ENCODE results near the gene KERA. TPM values are rescaled to one million over a fixed set of nuclear protein-coding genes. Genes with fewer than 3 reads are reported as not detected.

The KERA gene
- polyA plus RNA-seq, 3 donors, result not detected

DNA sequence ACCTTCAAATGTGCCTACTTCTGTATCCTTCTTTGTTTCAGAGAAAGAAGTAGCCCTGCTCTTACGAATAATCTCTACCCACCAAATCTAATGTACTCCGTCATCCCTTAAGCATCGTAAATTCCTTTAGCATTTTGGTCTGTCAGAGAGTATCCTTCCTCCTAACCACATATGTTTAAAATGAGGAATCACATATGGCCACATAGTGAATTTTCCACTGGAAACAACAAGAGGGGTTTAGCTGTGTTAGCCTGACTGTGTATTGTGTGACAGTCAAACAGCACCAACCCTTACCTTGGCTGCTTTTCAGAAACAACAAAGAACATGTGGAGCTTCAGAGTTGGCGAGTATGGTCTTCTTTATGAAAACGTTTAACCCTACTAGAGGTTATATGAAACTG, 48.0 kb upstream of the KERA start:
- H3K4me1 Mint-ChIP-seq, result peaks cover 3% of the 10 kb centered on the region
- no peaks in the 10 kb centered on the region for H3K9me3 Mint-ChIP-seq
- intact Hi-C loops (cut with micrococcal nuclease), result no loop called here
- Histone ChIP-seq H3K4me1 (ENCODE audit: control insufficient read depth in 1 of 2, insufficient read depth in 2 of 2, low read length in 2 of 2) (no peaks in the 10 kb centered on the region), H3K9ac (ENCODE audit: insufficient read depth, low read length, poor library complexity, severe bottlenecking) (no peak overlapping the region), H2AFZ (ENCODE audit: insufficient read depth, low read depth, low read length, poor library complexity, severe bottlenecking) (no peak overlapping the region), H3K79me2 (ENCODE audit: insufficient read depth, low read length) (no peaks in the 10 kb centered on the region), H4K20me1 (ENCODE audit: insufficient read depth, low read length) (no peaks in the 10 kb centered on the region), H3K9me3 (replicated peaks in 1 of 2; ENCODE audit: control insufficient read depth in 1 of 2, insufficient read depth in 1 of 2, low read length in 2 of 2) (no peaks in the 10 kb centered on the region), H3K27ac (ENCODE audit: low read depth in 1 of 2, low read length in 2 of 2) (no peak overlapping the region), H3K4me3 (replicated peaks in 1 of 3; ENCODE audit: low read depth in 2 of 3, low read length in 3 of 3) (no peak overlapping the region), H3K27me3 (ENCODE audit: control insufficient read depth in 2 of 2, insufficient read depth in 2 of 2, low read length in 2 of 2) (no peaks in the 10 kb centered on the region), H3K4me2 (replicated peaks; ENCODE audit: extremely low read depth, low read length, poor library complexity, severe bottlenecking) (no peak overlapping the region), H3K36me3 (replicated peaks in 1 of 2; ENCODE audit: control insufficient read depth in 1 of 2, insufficient read depth in 2 of 2, low read length in 2 of 2) (no peaks in the 10 kb centered on the region)
- H3K36me3 Mint-ChIP-seq, result no peaks in the 10 kb centered on the region
- no CpG with 5 or more reads among the region's 5 CpGs for WGBS (ENCODE audit: insufficient coverage)
- TF ChIP-seq, protein P1, sequence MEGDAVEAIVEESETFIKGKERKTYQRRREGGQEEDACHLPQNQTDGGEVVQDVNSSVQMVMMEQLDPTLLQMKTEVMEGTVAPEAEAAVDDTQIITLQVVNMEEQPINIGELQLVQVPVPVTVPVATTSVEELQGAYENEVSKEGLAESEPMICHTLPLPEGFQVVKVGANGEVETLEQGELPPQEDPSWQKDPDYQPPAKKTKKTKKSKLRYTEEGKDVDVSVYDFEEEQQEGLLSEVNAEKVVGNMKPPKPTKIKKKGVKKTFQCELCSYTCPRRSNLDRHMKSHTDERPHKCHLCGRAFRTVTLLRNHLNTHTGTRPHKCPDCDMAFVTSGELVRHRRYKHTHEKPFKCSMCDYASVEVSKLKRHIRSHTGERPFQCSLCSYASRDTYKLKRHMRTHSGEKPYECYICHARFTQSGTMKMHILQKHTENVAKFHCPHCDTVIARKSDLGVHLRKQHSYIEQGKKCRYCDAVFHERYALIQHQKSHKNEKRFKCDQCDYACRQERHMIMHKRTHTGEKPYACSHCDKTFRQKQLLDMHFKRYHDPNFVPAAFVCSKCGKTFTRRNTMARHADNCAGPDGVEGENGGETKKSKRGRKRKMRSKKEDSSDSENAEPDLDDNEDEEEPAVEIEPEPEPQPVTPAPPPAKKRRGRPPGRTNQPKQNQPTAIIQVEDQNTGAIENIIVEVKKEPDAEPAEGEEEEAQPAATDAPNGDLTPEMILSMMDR (IDR thresholded peaks at IDR 0.05), result no peak
- H3K27me3 Mint-ChIP-seq (ENCODE audit: low read depth in 3 of 3), result peaks cover 0 to 3% (median 0%) of the 10 kb centered on the region in 3 donors
- no peak overlapping the region for H3K27ac Mint-ChIP-seq
- H3K4me3 Mint-ChIP-seq, result no peak overlapping the region
- DNase-seq, result no peak

DNA sequence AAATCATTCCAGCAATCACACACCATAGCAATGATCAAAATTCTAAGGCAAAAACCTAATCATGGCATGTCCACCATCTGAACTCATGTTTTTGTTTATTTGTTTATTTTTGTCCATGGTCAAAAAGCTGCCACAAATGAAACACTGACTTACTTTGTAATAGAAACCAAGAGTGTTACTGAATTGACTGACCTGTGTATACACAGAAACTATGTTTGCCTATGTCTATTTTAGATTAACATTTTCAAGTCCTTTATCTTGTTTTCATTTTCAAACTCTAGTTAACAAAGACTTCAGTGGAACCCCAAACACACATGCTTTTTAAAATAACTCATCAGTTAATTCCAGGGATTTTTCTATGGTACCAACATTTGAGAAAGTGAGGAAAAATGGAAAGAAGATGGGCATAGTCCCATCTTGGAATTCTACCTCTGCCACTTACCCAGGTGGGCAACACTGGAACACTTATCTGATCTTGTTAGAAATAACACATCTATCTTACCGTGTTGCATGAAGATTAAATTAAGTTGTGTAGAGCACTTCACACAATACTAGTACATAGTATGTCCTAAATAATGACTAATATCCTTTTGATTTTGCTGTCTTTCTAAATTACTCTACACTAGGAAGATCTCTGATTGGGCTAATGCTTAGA, 47.1 kb upstream of the KERA start:
- H3K79me2 ChIP-seq (ENCODE audit: insufficient read depth, low read length), result no peaks in the 10 kb centered on the region
- H2AFZ ChIP-seq (ENCODE audit: insufficient read depth, low read depth, low read length, poor library complexity, severe bottlenecking), result no peak overlapping the region
- H3K9me3 Mint-ChIP-seq, result no peaks in the 10 kb centered on the region
- H3K36me3 Mint-ChIP-seq, result no peaks in the 10 kb centered on the region
- no peak overlapping the region for H3K4me2 ChIP-seq (replicated peaks; ENCODE audit: extremely low read depth, low read length, poor library complexity, severe bottlenecking)
- no peak overlapping the region for H3K4me3 Mint-ChIP-seq
- no peaks in the 10 kb centered on the region for H3K27me3 ChIP-seq (ENCODE audit: control insufficient read depth in 2 of 2, insufficient read depth in 2 of 2, low read length in 2 of 2)
- no CpG with 5 or more reads among the region's 1 CpG for WGBS (ENCODE audit: insufficient coverage)
- no peaks in the 10 kb centered on the region for H4K20me1 ChIP-seq (ENCODE audit: insufficient read depth, low read length)
- peaks cover 0 to 3% (median 0%) of the 10 kb centered on the region in 3 donors for H3K27me3 Mint-ChIP-seq (ENCODE audit: low read depth in 3 of 3)
- H3K4me1 ChIP-seq (ENCODE audit: control insufficient read depth in 1 of 2, insufficient read depth in 2 of 2, low read length in 2 of 2), result no peaks in the 10 kb centered on the region
- H3K27ac ChIP-seq (ENCODE audit: low read depth in 1 of 2, low read length in 2 of 2), result no peak overlapping the region
- H3K4me1 Mint-ChIP-seq, result peaks cover 3% of the 10 kb centered on the region
- no peak overlapping the region for H3K27ac Mint-ChIP-seq
- TF ChIP-seq, protein P1 (IDR thresholded peaks at IDR 0.05), result no peak
- H3K9me3 ChIP-seq (replicated peaks in 1 of 2; ENCODE audit: control insufficient read depth in 1 of 2, insufficient read depth in 1 of 2, low read length in 2 of 2), result no peaks in the 10 kb centered on the region
- H3K4me3 ChIP-seq (replicated peaks in 1 of 3; ENCODE audit: low read depth in 2 of 3, low read length in 3 of 3), result no peak overlapping the region
- H3K9ac ChIP-seq (ENCODE audit: insufficient read depth, low read length, poor library complexity, severe bottlenecking), result no peak overlapping the region
- DNase-seq, result no peak
- H3K36me3 ChIP-seq (replicated peaks in 1 of 2; ENCODE audit: control insufficient read depth in 1 of 2, insufficient read depth in 2 of 2, low read length in 2 of 2), result no peaks in the 10 kb centered on the region
- intact Hi-C loops (cut with micrococcal nuclease), result no loop called here
